Activated T-cell treated with anti-CD3 and anti-CD28 coated beads, Interleukin-2, amount 50 U/mL, for 72 hours (primary cell): Measurements from ENCODE around the gene LIPK. TPM values are rescaled to one million over a fixed set of nuclear protein-coding genes. Genes with fewer than 3 reads are reported as not detected.
A peak's percentile ranks its signal among the peaks of the same experiment; 100 is the strongest.
"Not testable (repeated sequence)": the region's sequence is repeated elsewhere in the genome, so short reads cannot be mapped to it uniquely, and the experiment has no call there.

Source experiments
- ATAC-seq, 2 donors: fragments of 150-1000 bp; cut with Tn5 transposase; replicated peaks in 1 of 2; 2 replicates each; pipeline ENCODE4 v1.10.0; 2021; ENCODE audit warnings: moderate library complexity in 2 of 2, mild to moderate bottlenecking in 1 of 2
- DNase-seq, 2 donors: peaks; one replicate each; pipeline ENCODE4 v3.0.0; 2021 to 2022; ENCODE audit warnings: mixed read lengths in 1 of 2
- H3K27ac Mint-ChIP-seq: one replicate; pipeline ENCODE4 v1.8.0; 2022; ENCODE audit warnings: mild to moderate bottlenecking, moderate library complexity, mixed read lengths
- H3K27me3 Mint-ChIP-seq: one replicate; pipeline ENCODE4 v1.8.0; 2022; ENCODE audit warnings: low read depth, mixed read lengths
- H3K36me3 Mint-ChIP-seq, 2 donors: one replicate each; pipeline ENCODE4 v1.8.0; 2022; ENCODE audit warnings: mixed read lengths in 2 of 2, mild to moderate bottlenecking in 1 of 2; ENCODE audit not compliant: insufficient read depth in 2 of 2
- H3K4me1 Mint-ChIP-seq: one replicate; pipeline ENCODE4 v1.8.0; 2022; ENCODE audit warnings: low read depth, mixed read lengths
- H3K4me3 Mint-ChIP-seq, 2 donors: one replicate each; pipeline ENCODE4 v1.8.0; 2022; ENCODE audit warnings: mild to moderate bottlenecking in 2 of 2, mixed read lengths in 2 of 2, moderate library complexity in 2 of 2
- H3K9me3 Mint-ChIP-seq, 2 donors: one replicate each; pipeline ENCODE4 v1.8.0; 2022; ENCODE audit warnings: mixed read lengths in 2 of 2
- total RNA-seq, 2 donors: library from RNA; stranded (reverse); gene quantifications; one replicate each; pipeline ENCODE4 v1.2.3, GENCODE V29; 2022

Gene LIPK
- total RNA-seq, 2 donors from 2014 or later: not detected

GRCh38 chr10:88682491-88682890 is 23.6 kb upstream of the LIPK start:
- no peaks in the 10 kb centered on the region for H3K9me3 Mint-ChIP-seq
- no peaks in the 10 kb centered on the region for H3K36me3 Mint-ChIP-seq
- H3K4me3 Mint-ChIP-seq: no peak overlapping the region
- peaks cover 7% of the 10 kb centered on the region for H3K27me3 Mint-ChIP-seq
- DNase-seq (no peak), ATAC-seq (no peak)
- no peaks in the 10 kb centered on the region for H3K4me1 Mint-ChIP-seq
- H3K27ac Mint-ChIP-seq: no peak overlapping the region

- H3K27ac Mint-ChIP-seq: no peak overlapping the region
- ATAC-seq (no peak), DNase-seq (no peak)
- H3K9me3 Mint-ChIP-seq: no peaks in the 10 kb centered on the region
- H3K4me1 Mint-ChIP-seq: no peaks in the 10 kb centered on the region
- no peak overlapping the region for H3K4me3 Mint-ChIP-seq
- H3K36me3 Mint-ChIP-seq: no peaks in the 10 kb centered on the region
- peaks cover 11% of the 10 kb centered on the region for H3K27me3 Mint-ChIP-seq
Observed at GRCh38 chr10:88687853-88688467, 18.1 kb upstream of the LIPK start.

GRCh38 chr10:88689366-88689765 is 16.7 kb upstream of the LIPK start:
- Mint-ChIP-seq H3K27me3 (peaks cover 11% of the 10 kb centered on the region), H3K36me3 (no peaks in the 10 kb centered on the region), H3K27ac (no peak overlapping the region), H3K9me3 (no peaks in the 10 kb centered on the region), H3K4me3 (no peak overlapping the region), H3K4me1 (no peaks in the 10 kb centered on the region)
- DNase-seq (no peak), ATAC-seq (no peak)

- no peak overlapping the region for H3K27ac Mint-ChIP-seq
- H3K4me3 Mint-ChIP-seq: no peak overlapping the region
- ATAC-seq (no peak), DNase-seq (no peak)
- H3K4me1 Mint-ChIP-seq: no peaks in the 10 kb centered on the region
- H3K27me3 Mint-ChIP-seq: peaks cover 15% of the 10 kb centered on the region
- no peaks in the 10 kb centered on the region for H3K36me3 Mint-ChIP-seq
- no peaks in the 10 kb centered on the region for H3K9me3 Mint-ChIP-seq
Observed at GRCh38 chr10:88693392-88694020, 12.5 kb upstream of the LIPK start.

GRCh38 chr10:88702848-88703597 is 3.0 kb upstream of the LIPK start:
- H3K27me3 Mint-ChIP-seq: peaks cover 17% of the 10 kb centered on the region
- H3K4me1 Mint-ChIP-seq: peaks cover 19% of the 10 kb centered on the region
- DNase-seq (no peak), ATAC-seq (no peak)
- H3K27ac Mint-ChIP-seq: no peak overlapping the region
- H3K9me3 Mint-ChIP-seq: no peaks in the 10 kb centered on the region
- H3K36me3 Mint-ChIP-seq: no peaks in the 10 kb centered on the region
- no peak overlapping the region for H3K4me3 Mint-ChIP-seq

GRCh38 chr10:88707429-88708155 is 1.5 kb downstream of the LIPK start:
- peaks cover 17% of the 10 kb centered on the region for H3K27me3 Mint-ChIP-seq
- no peak overlapping the region for H3K27ac Mint-ChIP-seq
- ATAC-seq: peak; percentile 41 to 50
- H3K4me1 Mint-ChIP-seq: peaks cover 19% of the 10 kb centered on the region
- H3K4me3 Mint-ChIP-seq: peak overlapping the region in 1 of 2 donors; percentile 24
- no peaks in the 10 kb centered on the region for H3K9me3 Mint-ChIP-seq
- DNase-seq: peak in 1 of 2 donors; percentile 4
- no peaks in the 10 kb centered on the region for H3K36me3 Mint-ChIP-seq

GRCh38 chr10:88709361-88709760 is 3.3 kb downstream of the LIPK start:
- not testable (repeated sequence) for DNase-seq, H3K4me3 Mint-ChIP-seq
- H3K27ac Mint-ChIP-seq: peak overlapping the region; percentile 60

GRCh38 chr10:88715517-88715916 is 9.5 kb downstream of the LIPK start:
- DNase-seq: no peak
- Mint-ChIP-seq H3K27ac (peak overlapping the region; percentile 34), H3K36me3 (no peaks in the 10 kb centered on the region), H3K4me3 (no peak overlapping the region), H3K4me1 (no peaks in the 10 kb centered on the region), H3K27me3 (peaks cover 19% of the 10 kb centered on the region), H3K9me3 (no peaks in the 10 kb centered on the region)
- ATAC-seq: no peak

More at GRCh38 chr10:88709361-88709760, 3.3 kb downstream of the LIPK start:
- ATAC-seq, H3K9me3 Mint-ChIP-seq, H3K36me3 Mint-ChIP-seq: not testable (repeated sequence)
- Mint-ChIP-seq H3K4me1 (peaks cover 19% of the 10 kb centered on the region), H3K27me3 (peaks cover 17% of the 10 kb centered on the region)

GRCh38 chr10:88721392-88721791 is 15.3 kb downstream of the LIPK start:
- no peaks in the 10 kb centered on the region for H3K9me3 Mint-ChIP-seq
- DNase-seq: no peak
- ATAC-seq: no peak
- no peak overlapping the region for H3K27ac Mint-ChIP-seq
- H3K27me3 Mint-ChIP-seq: peaks cover 19% of the 10 kb centered on the region
- no peak overlapping the region for H3K4me3 Mint-ChIP-seq
- H3K4me1 Mint-ChIP-seq: peaks cover 6% of the 10 kb centered on the region
- no peaks in the 10 kb centered on the region for H3K36me3 Mint-ChIP-seq

GRCh38 chr10:88725798-88726197 is 19.7 kb downstream of the LIPK start:
- Mint-ChIP-seq H3K36me3 (no peaks in the 10 kb centered on the region), H3K4me3 (no peak overlapping the region), H3K27ac (no peak overlapping the region), H3K27me3 (peaks cover 10% of the 10 kb centered on the region), H3K9me3 (no peaks in the 10 kb centered on the region), H3K4me1 (peaks cover 6% of the 10 kb centered on the region)
- DNase-seq (no peak), ATAC-seq (no peak)

- H3K36me3 Mint-ChIP-seq: no peaks in the 10 kb centered on the region
- ATAC-seq (peak; percentile 62 to 75), DNase-seq (peak; percentile 77 to 81)
- peaks cover 10% of the 10 kb centered on the region for H3K27me3 Mint-ChIP-seq
- H3K4me3 Mint-ChIP-seq: no peak overlapping the region
- peaks cover 6% of the 10 kb centered on the region for H3K4me1 Mint-ChIP-seq
- H3K27ac Mint-ChIP-seq: no peak overlapping the region
- H3K9me3 Mint-ChIP-seq: no peaks in the 10 kb centered on the region
Observed at GRCh38 chr10:88728107-88728763, 22.2 kb downstream of the LIPK start.

- Mint-ChIP-seq H3K27me3 (peaks cover 22% of the 10 kb centered on the region), H3K36me3 (no peaks in the 10 kb centered on the region), H3K4me3 (no peak overlapping the region), H3K9me3 (no peaks in the 10 kb centered on the region), H3K27ac (no peak overlapping the region), H3K4me1 (peaks cover 3% of the 10 kb centered on the region)
- DNase-seq (no peak), ATAC-seq (no peak)
Observed at GRCh38 chr10:88730864-88731263, 24.8 kb downstream of the LIPK start.
